Activated naive CD4-positive, alpha-beta T cell treated with anti-CD3 and anti-CD28 coated beads, Interleukin-2, amount 10 ng/mL, durations not matched to agents 7 days and 5 days (primary cell): ENCODE data around the gene FBXW11.
"Not testable (repeated sequence)": the region's sequence is repeated elsewhere in the genome, so short reads cannot be mapped to it uniquely, and the experiment has no call there.

Source experiments
- CTCF ChIA-PET: fragments of 350-600 bp; sonication (Branson Sonifier 250); formaldehyde crosslinking; loops from one replicate; lab custom pipeline; 2021; ENCODE audit warnings: antibody characterized with exemption; lab: Charles Lee
- DNase-seq: peaks from one replicate; pipeline ENCODE4 v3.0.0-alpha.2; 2020
- H3K27ac Mint-ChIP-seq: one replicate; pipeline ENCODE4 v1.8.0; 2021; ENCODE audit warnings: mild to moderate bottlenecking, moderate library complexity, mixed read lengths
- H3K27me3 Mint-ChIP-seq: one replicate; pipeline ENCODE4 v1.8.0; 2021; ENCODE audit warnings: mild to moderate bottlenecking, mixed read lengths
- H3K36me3 Mint-ChIP-seq: one replicate; pipeline ENCODE4 v1.8.0; 2021; ENCODE audit warnings: mixed read lengths
- H3K4me1 Mint-ChIP-seq: one replicate; pipeline ENCODE4 v1.8.0; 2021; ENCODE audit warnings: mixed read lengths
- H3K4me3 Mint-ChIP-seq: one replicate; pipeline ENCODE4 v1.8.0; 2021; ENCODE audit warnings: mild to moderate bottlenecking, moderate library complexity, mixed read lengths
- H3K9me3 Mint-ChIP-seq: one replicate; pipeline ENCODE4 v1.8.0; 2021; ENCODE audit warnings: mixed read lengths

The FBXW11 gene

DNA sequence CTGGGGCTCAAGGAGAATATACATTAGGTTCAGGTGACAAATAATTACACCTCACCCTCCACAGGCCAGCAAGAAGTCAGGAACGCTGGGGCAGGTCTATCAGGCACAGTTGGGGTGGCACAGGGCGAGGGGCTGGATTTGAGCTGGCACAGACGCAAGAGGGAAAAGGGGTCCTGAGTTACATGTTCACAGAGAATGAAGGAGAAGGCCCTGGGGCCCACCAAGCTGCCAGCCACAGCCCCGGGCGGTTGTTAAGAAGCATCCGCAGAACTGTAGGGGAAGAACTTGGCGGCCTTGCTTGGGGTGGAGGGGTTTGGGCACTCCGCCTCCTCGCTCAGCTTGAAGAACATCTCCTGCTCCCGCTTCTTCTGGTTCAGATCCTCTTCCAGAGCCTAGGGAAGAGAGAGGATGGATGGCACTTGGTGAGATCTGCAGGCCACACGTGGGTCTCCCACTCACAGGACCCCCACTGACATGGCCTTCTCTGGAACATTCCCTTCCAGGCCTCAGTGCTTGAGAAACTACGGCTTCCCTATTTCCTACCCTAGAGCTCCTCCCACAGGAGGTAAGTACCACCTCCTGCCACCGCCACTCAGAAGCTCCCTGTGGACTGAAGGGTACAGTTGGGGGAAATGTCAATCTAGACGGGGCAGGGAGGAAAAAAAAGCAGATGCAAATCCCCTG, 38.3 kb upstream of the FBXW11 start:
- no peaks in the 10 kb centered on the region for H3K4me1 Mint-ChIP-seq
- peaks cover 56% of the 10 kb centered on the region for H3K36me3 Mint-ChIP-seq
- DNase-seq = no peak
- peak overlapping the region; percentile 37 for H3K27ac Mint-ChIP-seq
- H3K4me3 Mint-ChIP-seq = no peak overlapping the region
- CTCF ChIA-PET = interaction anchor here (1.3 kb wide), 1 partner anchor 133 kb away, joined by 3 read pairs; no protein-coding TSS in a partner anchor
- H3K27me3 Mint-ChIP-seq = no peaks in the 10 kb centered on the region
- no peaks in the 10 kb centered on the region for H3K9me3 Mint-ChIP-seq

DNA sequence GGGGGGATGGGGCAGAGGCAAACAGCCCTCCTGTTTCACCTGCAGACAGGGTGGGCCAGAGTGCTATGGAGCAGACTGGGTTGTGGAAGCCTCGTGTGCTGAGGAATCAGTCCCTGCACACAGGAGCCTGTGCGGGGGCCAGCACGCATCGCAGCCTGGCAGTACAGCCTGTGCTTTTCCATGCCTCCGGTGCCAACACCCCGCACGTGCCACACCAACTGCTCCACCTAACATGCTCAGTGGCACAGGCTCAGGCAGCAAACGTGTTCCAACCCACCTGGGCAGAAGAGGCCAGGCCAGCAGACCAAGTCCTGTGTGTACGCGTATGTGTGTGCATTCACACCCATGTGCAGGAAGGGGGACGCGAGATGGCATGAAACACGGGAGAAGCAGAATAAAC, 37.4 kb upstream of the FBXW11 start:
- H3K9me3 Mint-ChIP-seq = no peaks in the 10 kb centered on the region
- no peak overlapping the region for H3K4me3 Mint-ChIP-seq
- DNase-seq = no peak
- CTCF ChIA-PET = no interaction called here
- H3K27ac Mint-ChIP-seq = no peak overlapping the region
- no peaks in the 10 kb centered on the region for H3K27me3 Mint-ChIP-seq
- peaks cover 49% of the 10 kb centered on the region for H3K36me3 Mint-ChIP-seq
- H3K4me1 Mint-ChIP-seq = no peaks in the 10 kb centered on the region

DNA sequence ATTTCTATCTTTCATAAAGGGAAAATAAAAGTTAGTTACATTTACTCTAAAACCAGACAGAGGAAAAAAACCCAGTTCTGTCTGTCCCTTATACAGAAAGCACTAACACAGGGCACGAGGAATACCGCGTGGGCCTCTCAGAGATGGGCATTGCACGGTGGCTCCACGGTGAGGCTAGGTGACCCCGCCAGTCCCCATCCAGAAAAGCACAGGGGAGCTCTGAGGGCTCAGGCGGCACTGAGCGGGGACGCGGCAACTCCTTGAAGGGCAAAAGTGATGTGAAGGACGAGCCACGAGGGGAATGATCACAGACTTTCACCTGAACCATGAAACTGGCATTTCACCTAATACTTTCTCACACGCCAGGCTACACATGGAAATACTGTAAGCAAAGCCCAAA, 35.7 kb upstream of the FBXW11 start:
- CTCF ChIA-PET = interaction anchor here (0.7 to 3.2 kb wide), 4 partner anchors 17 to 671 kb away, joined by 3 to 47 read pairs (median 6); no protein-coding TSS in a partner anchor
- no peak for DNase-seq
- no peak overlapping the region for H3K4me3 Mint-ChIP-seq

GRCh38 chr5:172038167-172038566, 31.7 kb upstream of the FBXW11 start:
- Mint-ChIP-seq H3K4me3 (no peak overlapping the region), H3K9me3 (no peaks in the 10 kb centered on the region), H3K27ac (no peak overlapping the region), H3K4me1 (peaks cover 10% of the 10 kb centered on the region), H3K36me3 (peaks cover 4% of the 10 kb centered on the region), H3K27me3 (peaks cover 3% of the 10 kb centered on the region)
- no peak for DNase-seq
- CTCF ChIA-PET = interaction anchor here (1.2 kb wide), 1 partner anchor 127 kb away, joined by 5 read pairs; no protein-coding TSS in a partner anchor

More for the DNA sequence above, 35.7 kb upstream of the FBXW11 start:
- Mint-ChIP-seq H3K27me3 (peaks cover 3% of the 10 kb centered on the region), H3K36me3 (peaks cover 35% of the 10 kb centered on the region), H3K4me1 (no peaks in the 10 kb centered on the region), H3K27ac (peak overlapping the region; percentile 60), H3K9me3 (no peaks in the 10 kb centered on the region)

DNA sequence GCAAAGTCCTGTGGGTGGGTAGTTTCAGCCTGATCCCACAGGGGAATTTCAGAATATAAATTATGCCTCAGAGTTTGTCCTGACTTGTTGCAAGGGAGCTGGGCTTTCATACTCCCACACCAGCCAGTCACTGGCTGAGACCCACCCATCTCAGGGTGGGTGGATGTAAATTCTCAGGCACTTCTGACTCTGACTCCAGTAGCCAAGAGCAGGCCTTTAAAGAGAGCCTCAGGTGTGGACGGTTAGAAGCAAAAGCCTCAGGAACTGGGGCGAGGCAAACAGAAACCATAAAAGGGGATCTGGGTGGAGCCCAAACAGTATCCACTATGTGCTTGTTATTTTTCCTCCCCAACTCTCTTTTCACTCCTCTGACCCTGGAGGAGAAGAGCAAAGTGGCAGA, 28.6 kb upstream of the FBXW11 start:
- H3K9me3 Mint-ChIP-seq = peaks cover 12% of the 10 kb centered on the region
- H3K27ac Mint-ChIP-seq = no peak overlapping the region
- H3K27me3 Mint-ChIP-seq = peaks cover 3% of the 10 kb centered on the region
- H3K4me1 Mint-ChIP-seq = peaks cover 10% of the 10 kb centered on the region
- no peak for DNase-seq
- H3K36me3 Mint-ChIP-seq = peaks cover 12% of the 10 kb centered on the region
- CTCF ChIA-PET = interaction anchor here (1.8 to 1.9 kb wide), 2 partner anchors 123 to 126 kb away, joined by 6 to 9 read pairs; no protein-coding TSS in a partner anchor
- H3K4me3 Mint-ChIP-seq = no peak overlapping the region

DNA sequence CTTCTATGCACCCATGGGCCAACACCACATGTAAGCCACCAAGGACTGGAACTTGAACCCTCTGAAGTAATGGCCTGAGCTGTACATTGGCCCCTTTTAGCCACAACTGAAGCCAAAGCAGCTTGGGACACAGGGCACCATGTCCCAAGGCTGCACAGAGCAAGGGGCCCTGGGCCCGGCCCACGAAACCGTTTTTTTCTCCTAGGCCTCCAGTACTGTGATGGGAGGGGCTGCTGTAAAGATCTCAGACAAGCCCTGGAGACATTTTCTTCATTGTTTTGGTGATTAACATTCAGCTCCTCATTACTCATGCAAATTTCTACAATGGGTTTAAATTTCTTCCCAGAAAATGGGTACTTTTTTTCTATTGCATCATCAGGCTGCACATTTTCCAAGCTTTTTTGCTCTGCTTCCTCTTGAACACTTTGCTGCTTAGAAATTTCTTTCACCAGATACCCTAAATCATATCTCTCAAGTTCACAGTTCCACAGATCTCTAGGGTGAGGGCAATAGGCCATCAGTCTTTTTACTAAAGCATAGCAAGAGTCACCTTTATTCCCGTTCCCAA, 25.5 kb upstream of the FBXW11 start:
- Mint-ChIP-seq H3K4me1 (peaks cover 10% of the 10 kb centered on the region), H3K4me3 (no peak overlapping the region)

DNA sequence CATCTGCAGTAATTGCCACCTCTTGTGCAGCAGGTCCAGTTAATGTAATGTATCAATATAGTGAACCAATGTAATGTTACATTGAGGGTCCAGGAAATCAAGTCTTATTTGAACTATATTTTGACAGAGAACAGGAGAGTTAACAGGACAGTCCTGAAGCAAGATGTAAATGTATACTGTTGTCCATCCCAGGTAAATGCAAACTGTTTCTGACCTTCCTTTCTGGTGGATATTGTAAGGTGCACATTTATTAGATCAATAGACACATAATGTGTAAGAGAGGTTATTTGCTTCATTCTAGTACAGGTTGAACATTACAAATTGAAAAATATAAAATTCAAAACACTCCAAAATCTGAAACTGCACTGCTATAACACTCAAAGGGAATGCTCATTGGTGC, 23.4 kb upstream of the FBXW11 start:
- H3K36me3 Mint-ChIP-seq = peaks cover 12% of the 10 kb centered on the region
- no peak for DNase-seq
- CTCF ChIA-PET = interaction anchor here (1.2 kb wide), 1 partner anchor 23 kb away, joined by 5 read pairs; the partner anchor contains the start of gene FBXW11
- no peak overlapping the region for H3K4me3 Mint-ChIP-seq
- no peaks in the 10 kb centered on the region for H3K27me3 Mint-ChIP-seq
- peaks cover 12% of the 10 kb centered on the region for H3K9me3 Mint-ChIP-seq
- no peak overlapping the region for H3K27ac Mint-ChIP-seq
- peaks cover 3% of the 10 kb centered on the region for H3K4me1 Mint-ChIP-seq

More for the DNA sequence above, 25.5 kb upstream of the FBXW11 start:
- CTCF ChIA-PET = interaction anchor here (1.0 kb wide), 1 partner anchor 23 kb away, joined by 3 read pairs; no protein-coding TSS in a partner anchor
- Mint-ChIP-seq H3K27me3 (no peaks in the 10 kb centered on the region), H3K27ac (no peak overlapping the region), H3K36me3 (peaks cover 12% of the 10 kb centered on the region), H3K9me3 (peaks cover 12% of the 10 kb centered on the region)
- no peak for DNase-seq

- Mint-ChIP-seq H3K36me3 (peaks cover 12% of the 10 kb centered on the region), H3K4me3 (no peak overlapping the region), H3K27ac (no peak overlapping the region), H3K4me1 (no peaks in the 10 kb centered on the region), H3K9me3 (peaks cover 12% of the 10 kb centered on the region), H3K27me3 (no peaks in the 10 kb centered on the region)
- CTCF ChIA-PET = no interaction called here
- DNase-seq = no peak
Measured at GRCh38 chr5:172028167-172028566, 21.7 kb upstream of the FBXW11 start.

GRCh38 chr5:172020110-172020786, 13.8 kb upstream of the FBXW11 start:
- H3K9me3 Mint-ChIP-seq, H3K36me3 Mint-ChIP-seq, H3K4me3 Mint-ChIP-seq, CTCF ChIA-PET, H3K27me3 Mint-ChIP-seq, H3K27ac Mint-ChIP-seq, H3K4me1 Mint-ChIP-seq, DNase-seq: not testable (repeated sequence)

DNA sequence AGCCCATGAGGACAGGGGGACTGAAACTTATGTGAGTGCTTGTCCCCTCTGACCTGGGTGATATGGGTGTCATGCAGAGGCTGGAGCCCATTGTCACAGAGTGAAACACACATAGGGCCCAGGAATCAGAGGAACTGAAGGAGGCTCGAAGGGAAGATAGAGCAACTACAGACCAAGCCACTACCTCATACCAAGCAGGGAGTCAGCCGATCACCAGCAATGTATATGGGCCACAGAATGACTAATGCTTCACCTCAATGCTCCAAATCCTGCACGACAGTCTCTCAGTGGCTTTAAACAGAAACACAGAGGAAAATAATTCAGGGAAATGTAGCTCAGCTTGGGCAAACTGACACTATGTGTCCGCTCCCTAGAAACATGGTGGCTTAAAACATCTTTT, 8.9 kb upstream of the FBXW11 start:
- H3K27ac Mint-ChIP-seq = no peak overlapping the region
- no peaks in the 10 kb centered on the region for H3K4me1 Mint-ChIP-seq
- CTCF ChIA-PET = interaction anchor here (0.9 to 1.1 kb wide), 2 partner anchors 18 to 104 kb away, joined by 3 read pairs; no protein-coding TSS in a partner anchor
- H3K36me3 Mint-ChIP-seq = no peaks in the 10 kb centered on the region
- no peak for DNase-seq
- H3K9me3 Mint-ChIP-seq = no peaks in the 10 kb centered on the region
- H3K27me3 Mint-ChIP-seq = peaks cover 4% of the 10 kb centered on the region
- no peak overlapping the region for H3K4me3 Mint-ChIP-seq

GRCh38 chr5:172010278-172010677, 3.8 kb upstream of the FBXW11 start:
- Mint-ChIP-seq H3K27me3 (peaks cover 2% of the 10 kb centered on the region), H3K27ac (no peak overlapping the region), H3K4me1 (peaks cover 23% of the 10 kb centered on the region), H3K4me3 (no peak overlapping the region), H3K36me3 (peaks cover 3% of the 10 kb centered on the region), H3K9me3 (no peaks in the 10 kb centered on the region)
- no peak for DNase-seq
- CTCF ChIA-PET = interaction anchor here (0.9 to 1.8 kb wide), 3 partner anchors 30 to 56 kb away, joined by 3 to 6 read pairs (median 3); no protein-coding TSS in a partner anchor

DNA sequence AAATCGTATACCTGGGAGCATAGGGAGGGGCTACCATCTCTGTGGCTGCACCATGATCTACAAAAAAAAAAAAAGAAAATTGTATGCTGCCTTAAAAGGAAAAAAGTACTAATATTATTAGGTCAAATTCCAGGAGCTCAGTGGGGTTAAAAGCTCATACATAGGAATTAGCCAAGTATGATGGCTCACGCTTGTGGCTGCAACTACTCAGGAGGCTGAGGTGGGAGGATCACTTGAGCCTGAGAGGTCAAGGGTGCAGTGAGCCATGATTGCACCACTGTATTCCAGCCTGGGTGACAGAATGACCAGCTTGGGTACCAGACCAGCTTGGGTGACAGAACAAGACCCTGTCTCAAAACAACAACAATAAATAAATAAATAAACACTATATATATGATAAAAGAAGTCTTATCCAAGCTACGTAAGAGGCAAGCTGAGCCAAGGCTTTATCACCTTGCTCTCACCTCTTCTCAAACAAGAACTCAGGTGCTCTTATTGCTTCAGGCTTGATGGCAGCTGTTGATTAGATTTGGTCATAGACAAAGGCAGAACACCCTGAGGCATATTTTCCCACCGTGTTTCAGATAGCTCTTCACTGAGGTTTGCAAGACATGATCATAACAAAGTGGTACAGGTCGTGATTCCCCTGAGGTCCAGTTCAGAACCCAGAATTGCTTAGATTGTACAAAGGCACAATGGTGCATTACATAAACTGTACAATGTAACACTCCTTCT, 3.3 kb upstream of the FBXW11 start:
- Mint-ChIP-seq H3K4me1 (peaks cover 29% of the 10 kb centered on the region), H3K4me3 (no peak overlapping the region), H3K9me3 (no peaks in the 10 kb centered on the region), H3K27ac (no peak overlapping the region), H3K27me3 (no peaks in the 10 kb centered on the region), H3K36me3 (peaks cover 7% of the 10 kb centered on the region)
- CTCF ChIA-PET = interaction anchor here (0.9 to 1.8 kb wide), 3 partner anchors 31 to 56 kb away, joined by 3 to 6 read pairs (median 3); no protein-coding TSS in a partner anchor
- DNase-seq = no peak

DNA sequence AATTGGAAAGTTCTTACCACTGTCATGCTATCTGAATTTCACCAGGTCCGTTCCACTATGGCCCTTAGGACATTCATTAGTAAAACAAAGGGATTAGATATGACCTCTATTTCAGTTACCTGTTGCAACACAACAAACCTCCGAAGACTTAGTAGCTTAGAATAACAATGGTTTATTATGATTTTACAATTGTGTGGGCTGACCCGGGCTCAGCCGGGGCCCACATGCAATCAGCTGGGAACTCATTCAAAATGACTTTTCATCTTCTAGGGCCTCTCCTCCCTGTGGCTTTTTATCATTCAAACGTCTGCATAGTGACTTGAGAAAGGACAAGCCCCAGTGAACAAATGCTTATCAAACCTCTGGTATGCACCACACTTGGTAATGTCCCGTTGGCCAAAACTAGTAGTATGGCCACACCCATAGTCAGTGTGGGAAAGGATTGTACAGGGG, 2.3 kb upstream of the FBXW11 start:
- Mint-ChIP-seq H3K4me1 (peaks cover 34% of the 10 kb centered on the region), H3K27ac (no peak overlapping the region), H3K9me3 (no peaks in the 10 kb centered on the region), H3K4me3 (no peak overlapping the region), H3K36me3 (peaks cover 7% of the 10 kb centered on the region), H3K27me3 (no peaks in the 10 kb centered on the region)
- CTCF ChIA-PET = interaction anchor here (1.1 to 3.7 kb wide), 2 partner anchors 23 to 97 kb away, joined by 3 to 29 read pairs; no protein-coding TSS in a partner anchor
- no peak for DNase-seq
